Aorta (tissue), 5 donors: Measurements from ENCODE around the gene SRC. TPM values are rescaled to one million over a fixed set of nuclear protein-coding genes. Genes with fewer than 3 reads are reported as not detected.

Source experiments
- ATAC-seq: fragments of 200-7000 bp; cut with Tn5 transposase; one replicate; pipeline ENCODE4 v1.9.1; 2022; ENCODE audit warnings: moderate library complexity; ENCODE audit not compliant: low FRiP score
- DNase-seq, 2 donors: peaks; one replicate each; pipeline ENCODE4 v3.0.0-alpha.2; 2020
- H3K27ac ChIP-seq, 2 donors: one replicate each; pipeline ENCODE4 v1.5.1; 2013; ENCODE audit warnings: low read length in 2 of 2, mild to moderate bottlenecking in 2 of 2, moderate library complexity in 2 of 2, control low read depth in 1 of 2, inconsistent platforms in 1 of 2, low read depth in 1 of 2
- H3K27me3 ChIP-seq, 2 donors: one replicate each; pipeline ENCODE4 v1.6.1; 2013; ENCODE audit warnings: control low read depth in 1 of 2, low read length in 1 of 2, mild to moderate bottlenecking in 1 of 2, moderate library complexity in 1 of 2; ENCODE audit not compliant: insufficient read depth in 2 of 2, control insufficient read depth in 1 of 2
- H3K36me3 ChIP-seq, 2 donors: one replicate each; pipeline ENCODE4 v1.6.1; 2013; ENCODE audit warnings: control low read depth in 1 of 2, low read length in 1 of 2, mild to moderate bottlenecking in 1 of 2; ENCODE audit not compliant: insufficient read depth in 2 of 2, control insufficient read depth in 1 of 2
- H3K4me1 ChIP-seq, 2 donors: one replicate each; pipeline ENCODE4 v1.6.1; 2013; ENCODE audit warnings: low read length in 2 of 2, control low read depth in 1 of 2, mild to moderate bottlenecking in 1 of 2, moderate library complexity in 1 of 2; ENCODE audit not compliant: insufficient read depth in 2 of 2, control insufficient read depth in 1 of 2
- H3K4me3 ChIP-seq, 2 donors: one replicate each; pipeline ENCODE4 v1.5.1; 2013; ENCODE audit warnings: low read length in 2 of 2, control low read depth in 1 of 2, mild to moderate bottlenecking in 1 of 2
- H3K9me3 ChIP-seq: one replicate; pipeline ENCODE4 v1.6.1; 2013; ENCODE audit warnings: mild to moderate bottlenecking, low read length; ENCODE audit not compliant: control insufficient read depth
- WGBS, 2 donors: extraction: QIAGEN DNeasy Blood & Tissue Kit; methylation state at CpG; one replicate each; pipeline ENCODE4 v1.1.7; 2013; 5-methylcytosine and 5-hydroxymethylcytosine counted together
- intact Hi-C, 2 donors: fragments of 100-400 bp; cut with DNase I; formaldehyde crosslinking; loops; one replicate each; pipeline versions ENCODE4 v1.14.2 to v1.15.0; 2022
- polyA plus RNA-seq, 2 donors: library from polyadenylated mRNA; stranded (reverse); fragments of 200-250 nt; gene quantifications; one replicate each; pipeline ENCODE4 v1.2.3, GENCODE V29; 2013
- total RNA-seq, 2 donors: library from RNA; stranded (reverse); fragmentation: NEBNext Ultra II Directional; extraction: Animal tissue kit (Norgen Biotek cat#: 25700); gene quantifications; one replicate each; pipeline ENCODE4 v1.2.1, GENCODE V29; 2021
- donor health status: healthy with polysubstance abuse.
- donor health status: Bipolar disorder and iron deficiency.
- donor health status: DM: no; HTN: no; CAD: no.
- donor health status: DM: no; HTN: no; CAD: no.
- donor health status: DM: yes; HTN: yes; CAD: no.

SRC gene
- total and polyA plus RNA-seq, 4 donors, result 16.7 to 72.4 (median 41.2) TPM

DNA sequence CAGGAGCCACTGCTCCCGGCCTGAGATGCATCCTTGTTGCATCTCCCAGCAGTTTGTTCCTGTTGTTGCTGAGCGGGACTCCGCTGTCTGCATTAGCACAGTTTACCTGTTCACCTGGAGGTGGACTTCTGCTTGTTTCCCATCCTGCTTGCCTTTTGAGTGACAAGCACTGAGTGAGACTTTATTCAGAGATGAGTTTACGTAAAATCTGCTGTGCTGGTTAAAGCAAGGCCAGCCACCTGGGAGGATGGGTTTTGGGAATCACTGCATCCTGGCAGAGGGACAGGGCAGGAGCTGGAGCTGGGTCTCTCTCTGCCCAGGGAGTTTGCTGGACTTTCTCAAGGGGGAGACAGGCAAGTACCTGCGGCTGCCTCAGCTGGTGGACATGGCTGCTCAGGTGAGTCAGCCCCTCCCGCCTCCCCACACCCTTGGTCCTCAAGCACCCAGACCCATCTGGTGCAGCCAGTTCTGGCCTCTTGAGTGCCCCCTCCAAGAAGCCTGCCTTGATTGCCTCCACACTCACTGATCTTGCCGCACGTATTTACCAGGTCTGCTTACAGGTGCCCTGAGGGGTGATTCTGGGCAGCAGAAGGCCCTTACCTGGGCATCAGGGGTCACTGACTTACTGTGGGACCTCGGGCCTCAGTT, 55.5 kb downstream of the SRC start:
- intact Hi-C loops, result loop anchor here in 1 of 2 donors (5.0 kb wide), 1 partner anchor 121 kb away; the partner anchor contains the start of gene NNAT
- peaks cover 0 to 6% of the 10 kb centered on the region in 2 donors for H3K36me3 ChIP-seq
- DNase-seq (no peak), ATAC-seq (no peak)
- no peak overlapping the region for H3K4me3 ChIP-seq
- 90 to 92% methylated on average over 9 of the region's 9 CpGs for WGBS, 2 donors
- H3K27me3 ChIP-seq, result no peaks in the 10 kb centered on the region
- no peak overlapping the region for H3K27ac ChIP-seq
- H3K9me3 ChIP-seq, result no peaks in the 10 kb centered on the region
- no peaks in the 10 kb centered on the region for H3K4me1 ChIP-seq

DNA sequence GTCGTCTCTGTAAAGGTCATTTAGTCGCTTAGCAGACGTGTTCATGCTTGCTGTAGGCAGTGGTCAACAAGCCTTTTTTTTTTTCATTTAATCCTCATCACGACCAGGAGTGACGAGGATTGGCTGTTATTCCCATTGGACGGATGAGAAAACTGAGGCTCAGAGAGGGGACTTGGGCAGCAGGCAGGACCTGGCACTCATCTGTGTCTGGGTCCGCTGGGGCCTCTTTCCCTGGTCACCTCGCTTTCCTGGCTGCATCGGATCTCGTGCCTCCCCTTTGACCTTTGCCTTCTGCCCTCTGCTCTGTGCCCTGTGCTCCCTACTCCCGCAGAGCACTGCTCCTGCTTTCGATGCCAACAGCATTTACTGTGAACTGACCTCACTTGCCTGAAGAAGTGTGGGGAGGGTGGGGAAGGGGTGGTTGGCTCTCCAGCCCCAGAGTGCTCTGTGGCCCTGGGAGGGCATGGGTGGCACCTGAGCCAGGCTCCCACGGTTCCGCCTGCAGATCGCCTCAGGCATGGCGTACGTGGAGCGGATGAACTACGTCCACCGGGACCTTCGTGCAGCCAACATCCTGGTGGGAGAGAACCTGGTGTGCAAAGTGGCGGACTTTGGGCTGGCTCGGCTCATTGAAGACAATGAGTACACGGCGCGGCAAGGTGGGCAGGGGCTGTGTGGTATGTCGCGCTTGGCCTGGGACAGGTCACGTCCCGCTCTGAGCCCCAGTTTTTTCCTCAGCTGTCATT, 56.2 kb downstream of the SRC start:
- intact Hi-C loops, result loop anchor here in 1 of 2 donors (5.0 kb wide), 1 partner anchor 120 kb away; the partner anchor contains the start of gene NNAT
- no peaks in the 10 kb centered on the region for H3K9me3 ChIP-seq
- no peaks in the 10 kb centered on the region for H3K27me3 ChIP-seq
- H3K4me1 ChIP-seq, result no peaks in the 10 kb centered on the region
- no peak for DNase-seq
- H3K36me3 ChIP-seq, result peaks cover 0 to 6% of the 10 kb centered on the region in 2 donors
- no peak for ATAC-seq
- H3K4me3 ChIP-seq, result no peak overlapping the region
- 86 to 88% methylated on average over 30 of the region's 30 CpGs for WGBS, 2 donors
- H3K27ac ChIP-seq, result no peak overlapping the region

DNA sequence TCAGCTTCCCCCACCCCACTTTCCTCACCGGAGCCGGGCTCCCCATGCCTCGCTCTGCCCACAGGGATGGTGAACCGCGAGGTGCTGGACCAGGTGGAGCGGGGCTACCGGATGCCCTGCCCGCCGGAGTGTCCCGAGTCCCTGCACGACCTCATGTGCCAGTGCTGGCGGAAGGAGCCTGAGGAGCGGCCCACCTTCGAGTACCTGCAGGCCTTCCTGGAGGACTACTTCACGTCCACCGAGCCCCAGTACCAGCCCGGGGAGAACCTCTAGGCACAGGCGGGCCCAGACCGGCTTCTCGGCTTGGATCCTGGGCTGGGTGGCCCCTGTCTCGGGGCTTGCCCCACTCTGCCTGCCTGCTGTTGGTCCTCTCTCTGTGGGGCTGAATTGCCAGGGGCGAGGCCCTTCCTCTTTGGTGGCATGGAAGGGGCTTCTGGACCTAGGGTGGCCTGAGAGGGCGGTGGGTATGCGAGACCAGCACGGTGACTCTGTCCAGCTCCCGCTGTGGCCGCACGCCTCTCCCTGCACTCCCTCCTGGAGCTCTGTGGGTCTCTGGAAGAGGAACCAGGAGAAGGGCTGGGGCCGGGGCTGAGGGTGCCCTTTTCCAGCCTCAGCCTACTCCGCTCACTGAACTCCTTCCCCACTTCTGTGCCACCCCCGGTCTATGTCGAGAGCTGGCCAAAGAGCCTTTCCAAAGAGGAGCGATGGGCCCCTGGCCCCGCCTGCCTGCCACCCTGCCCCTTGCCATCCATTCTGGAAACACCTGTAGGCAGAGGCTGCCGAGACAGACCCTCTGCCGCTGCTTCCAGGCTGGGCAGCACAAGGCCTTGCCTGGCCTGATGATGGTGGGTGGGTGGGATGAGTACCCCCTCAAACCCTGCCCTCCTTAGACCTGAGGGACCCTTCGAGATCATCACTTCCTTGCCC, 57.4 kb downstream of the SRC start:
- ATAC-seq, result no peak
- DNase-seq, result no peak
- H3K4me1 ChIP-seq, result no peaks in the 10 kb centered on the region

DNA sequence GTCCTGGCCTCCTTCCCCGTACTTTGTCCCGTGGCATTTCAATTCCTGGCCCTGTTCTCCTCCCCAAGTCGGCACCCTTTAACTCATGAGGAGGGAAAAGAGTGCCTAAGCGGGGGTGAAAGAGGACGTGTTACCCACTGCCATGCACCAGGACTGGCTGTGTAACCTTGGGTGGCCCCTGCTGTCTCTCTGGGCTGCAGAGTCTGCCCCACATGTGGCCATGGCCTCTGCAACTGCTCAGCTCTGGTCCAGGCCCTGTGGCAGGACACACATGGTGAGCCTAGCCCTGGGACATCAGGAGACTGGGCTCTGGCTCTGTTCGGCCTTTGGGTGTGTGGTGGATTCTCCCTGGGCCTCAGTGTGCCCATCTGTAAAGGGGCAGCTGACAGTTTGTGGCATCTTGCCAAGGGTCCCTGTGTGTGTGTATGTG, 58.5 kb downstream of the SRC start:
- Histone ChIP-seq H3K27me3 (no peaks in the 10 kb centered on the region), H3K36me3 (peaks cover 0 to 6% of the 10 kb centered on the region in 2 donors), H3K9me3 (no peaks in the 10 kb centered on the region), H3K4me3 (no peak overlapping the region), H3K4me1 (no peaks in the 10 kb centered on the region), H3K27ac (no peak overlapping the region)
- ATAC-seq, result no peak
- WGBS, 2 donors, result 35 to 39% methylated on average over 6 of the region's 6 CpGs
- no peak for DNase-seq
- intact Hi-C loops, result loop anchor here in 1 of 2 donors (5.0 kb wide), 1 partner anchor 118 kb away; the partner anchor contains the start of gene NNAT

More for the DNA sequence above, 57.4 kb downstream of the SRC start:
- Histone ChIP-seq H3K4me3 (no peak overlapping the region), H3K27me3 (no peaks in the 10 kb centered on the region), H3K27ac (no peak overlapping the region), H3K9me3 (no peaks in the 10 kb centered on the region), H3K36me3 (peaks cover 0 to 6% of the 10 kb centered on the region in 2 donors)
- 91 to 93% methylated on average over 37 of the region's 37 CpGs for WGBS, 2 donors
- intact Hi-C loops, result loop anchor here in 1 of 2 donors (5.0 kb wide), 1 partner anchor 119 kb away; the partner anchor contains the start of gene NNAT

DNA sequence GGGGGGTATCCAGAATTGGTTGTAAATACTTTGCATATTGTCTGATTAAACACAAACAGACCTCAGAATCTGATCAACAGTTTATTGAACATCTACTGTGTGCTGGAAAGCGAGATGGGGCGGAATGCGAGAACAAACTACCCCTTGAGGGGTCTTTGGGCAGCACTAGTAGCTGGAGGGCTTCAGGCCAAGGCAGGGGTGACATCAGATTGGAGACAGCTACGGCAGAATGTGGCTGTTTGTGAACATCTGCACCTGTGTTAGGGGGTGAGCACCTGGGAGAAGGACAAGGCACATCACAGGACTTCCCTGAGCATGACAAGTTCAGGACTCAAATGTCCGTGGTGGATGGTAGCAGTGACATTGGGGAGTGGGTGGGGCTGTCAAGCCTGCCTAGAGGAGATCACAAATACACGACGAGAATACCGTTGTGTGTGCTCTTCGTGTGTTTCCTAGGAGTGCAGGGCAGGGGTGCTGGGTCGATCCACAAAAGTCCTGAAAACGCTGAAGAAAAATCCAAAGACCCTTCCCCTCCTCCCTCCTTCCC, 59.5 kb downstream of the SRC start:
- Histone ChIP-seq H3K36me3 (peaks cover 0 to 6% of the 10 kb centered on the region in 2 donors), H3K4me3 (no peak overlapping the region), H3K27ac (no peak overlapping the region), H3K4me1 (no peaks in the 10 kb centered on the region), H3K9me3 (no peaks in the 10 kb centered on the region), H3K27me3 (no peaks in the 10 kb centered on the region)
- intact Hi-C loops, result no loop called here
- WGBS, 2 donors, result 82 to 83% methylated on average over 11 of the region's 11 CpGs
- DNase-seq, result no peak
- no peak for ATAC-seq

DNA sequence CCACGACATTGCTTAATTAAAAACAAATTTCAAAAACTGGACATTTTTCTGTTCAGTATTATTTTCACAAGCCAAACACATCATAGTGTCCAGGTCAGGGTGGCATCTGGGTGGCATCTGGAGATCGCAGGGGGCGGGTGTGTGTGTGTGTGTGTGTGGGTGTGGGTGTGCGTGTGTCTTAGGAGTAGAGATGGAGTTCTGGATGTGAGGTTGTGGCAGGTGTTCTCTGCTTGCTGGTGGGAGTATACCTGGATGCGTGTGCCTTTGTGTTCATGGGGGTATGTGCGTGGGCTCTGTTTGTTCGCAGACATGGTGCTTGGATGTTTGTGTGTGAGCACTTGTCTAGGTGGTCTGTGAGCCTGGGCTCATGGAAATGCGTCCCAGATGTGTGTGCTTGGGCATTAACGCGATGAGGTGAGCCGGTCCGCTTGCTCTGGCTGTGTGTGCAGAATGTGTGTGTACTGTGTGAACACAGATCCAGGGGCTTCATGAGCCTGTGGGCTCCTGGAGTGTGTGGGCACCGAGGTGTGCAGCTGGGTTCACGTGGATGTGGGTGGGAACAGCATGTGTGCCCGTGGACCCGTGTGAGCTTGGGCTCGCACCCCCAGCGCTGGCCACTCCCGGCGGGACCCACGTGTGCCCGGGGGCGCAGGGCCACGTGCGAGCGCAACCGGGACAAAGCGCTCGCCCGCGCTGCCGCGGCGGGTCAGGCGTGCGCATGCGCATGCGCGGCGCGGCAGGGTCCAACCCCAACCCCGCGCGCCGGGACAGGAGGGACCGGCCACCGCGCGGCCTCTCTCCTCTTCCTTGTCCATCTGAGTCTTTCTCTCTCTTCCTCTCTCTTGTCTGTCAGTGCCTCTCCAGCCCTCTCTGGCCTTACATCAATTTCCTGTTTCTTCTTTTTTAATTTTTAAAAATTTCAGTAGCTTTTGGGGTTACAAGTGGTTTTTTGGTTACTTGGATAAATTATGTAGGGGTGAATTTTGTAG, 60.4 kb downstream of the SRC start:
- WGBS, 2 donors, result 12 to 13% methylated on average over 48 to 49 of the region's 49 CpGs
- Histone ChIP-seq H3K4me1 (no peaks in the 10 kb centered on the region), H3K27ac (no peak overlapping the region), H3K9me3 (no peaks in the 10 kb centered on the region), H3K27me3 (no peaks in the 10 kb centered on the region), H3K36me3 (peaks cover 0 to 6% of the 10 kb centered on the region in 2 donors), H3K4me3 (peak overlapping the region; percentile 8 to 10)
- intact Hi-C loops, result no loop called here
- peak; percentile 68 for ATAC-seq
- DNase-seq, result peak in 1 of 2 donors; percentile 84

DNA sequence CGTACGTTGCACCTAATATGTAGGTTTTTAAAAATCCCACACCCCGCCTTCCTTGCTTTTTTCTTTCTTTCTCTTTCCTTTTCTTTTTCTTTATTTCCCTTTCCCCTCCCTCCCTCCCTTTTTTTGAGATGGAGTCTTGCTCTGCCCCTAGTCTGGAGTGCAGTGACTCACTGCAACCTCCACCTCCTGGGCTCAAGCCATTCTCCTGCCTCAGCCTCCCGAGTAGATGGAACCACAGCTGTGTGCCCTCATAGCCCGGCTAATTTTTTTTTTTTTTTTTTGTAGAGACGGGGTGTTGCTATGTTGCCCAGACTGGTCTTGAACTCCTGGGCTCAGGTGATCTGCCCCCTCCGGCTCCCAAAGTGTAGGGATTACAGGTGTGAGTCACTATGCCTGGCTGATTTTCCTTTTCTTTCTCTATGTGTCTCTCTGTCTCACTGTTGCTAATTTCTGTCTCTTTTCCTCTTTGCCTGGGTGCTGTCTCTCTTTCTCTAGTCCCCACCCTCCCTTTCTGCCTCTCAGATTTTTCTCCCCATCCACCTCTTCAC, 61.2 kb downstream of the SRC start:
- DNase-seq, result no peak
- no peak for ATAC-seq
- intact Hi-C loops, result no loop called here

More for the DNA sequence above, 61.2 kb downstream of the SRC start:
- Histone ChIP-seq H3K4me3 (no peak overlapping the region), H3K27me3 (no peaks in the 10 kb centered on the region), H3K9me3 (no peaks in the 10 kb centered on the region), H3K4me1 (no peaks in the 10 kb centered on the region), H3K36me3 (peaks cover 0 to 6% of the 10 kb centered on the region in 2 donors), H3K27ac (no peak overlapping the region)
- 38 to 45% methylated on average over 7 of the region's 7 CpGs for WGBS, 2 donors
